Amniotic stem cell (primary cell): ENCODE data around the gene APOBEC3G.

ENCODE experiments used
- DNase-seq: peaks from one replicate; lab custom pipeline; 2025; lab: John Stamatoyannopoulos, UW

The APOBEC3G gene

GRCh38 chr22:39122772-39123470 is 45.8 kb downstream of the APOBEC3G start:
- DNase-seq, result no peak

- no peak for DNase-seq
These were observed 46.9 kb downstream of the APOBEC3G start for GRCh38 chr22:39123751-39124581.

GRCh38 chr22:39125622-39126021 is 48.5 kb downstream of the APOBEC3G start:
- DNase-seq, result no peak

GRCh38 chr22:39128508-39128907 is 51.4 kb downstream of the APOBEC3G start:
- no peak for DNase-seq

GRCh38 chr22:39129081-39129480 is 52.0 kb downstream of the APOBEC3G start:
- DNase-seq, result no peak

- DNase-seq, result no peak
These were observed 52.7 kb downstream of the APOBEC3G start for GRCh38 chr22:39129746-39130145.

GRCh38 chr22:39130152-39130704 is 53.2 kb downstream of the APOBEC3G start:
- no peak for DNase-seq

- no peak for DNase-seq
These were observed 54.1 kb downstream of the APOBEC3G start for GRCh38 chr22:39130892-39131855.

GRCh38 chr22:39132281-39132680 is 55.2 kb downstream of the APOBEC3G start:
- DNase-seq, result no peak

GRCh38 chr22:39132871-39133524 is 55.9 kb downstream of the APOBEC3G start:
- no peak for DNase-seq

GRCh38 chr22:39133871-39134270 is 56.8 kb downstream of the APOBEC3G start:
- DNase-seq, result no peak

GRCh38 chr22:39134366-39135091 is 57.5 kb downstream of the APOBEC3G start:
- no peak for DNase-seq

- DNase-seq, result no peak
These were observed 58.2 kb downstream of the APOBEC3G start for GRCh38 chr22:39135092-39135896.

- DNase-seq, result no peak
These were observed 59.2 kb downstream of the APOBEC3G start for GRCh38 chr22:39136317-39136716.
